Measurements from ENCODE around the gene ZNF598.

- no peak for TF ChIP-seq CTCF (IDR thresholded peaks at IDR 0.05)
- no peak for TF ChIP-seq POLR2A (IDR thresholded peaks at IDR 0.05)
Observed at GRCh38 chr16:1984347-1985225, 25.0 kb downstream of the ZNF598 start.
